Esophagus squamous epithelium (tissue), 4 donors: ENCODE measurements around the gene OR6N1.

Experiments
- CTCF ChIP-seq, 6 experiments: fragments of 450-650 bp in 4 of 6; fragments of 200-600 bp in 2 of 6; sonication (generic) in 2 of 6; IDR thresholded peaks; one replicate each; pipeline ENCODE4 v1.5.1; 2016 to 2019; ENCODE audit warnings: antibody characterized with exemption in 6 of 6, mild to moderate bottlenecking in 4 of 6, moderate library complexity in 4 of 6
- POLR2A ChIP-seq, 4 donors: fragments of 450-650 bp; IDR thresholded peaks; one replicate each; pipeline ENCODE4 v1.6.1; 2017; ENCODE audit warnings: antibody characterized with exemption in 4 of 4, mild to moderate bottlenecking in 4 of 4, moderate library complexity in 3 of 4

- TF ChIP-seq CTCF (IDR thresholded peaks at IDR 0.05): no peak
- no peak for TF ChIP-seq POLR2A (IDR thresholded peaks at IDR 0.05)
These were observed 54.7 kb downstream of the OR6N1 start for GRCh38 chr1:158717344-158717743.
